ENCODE results near the gene CDH10.

DNA sequence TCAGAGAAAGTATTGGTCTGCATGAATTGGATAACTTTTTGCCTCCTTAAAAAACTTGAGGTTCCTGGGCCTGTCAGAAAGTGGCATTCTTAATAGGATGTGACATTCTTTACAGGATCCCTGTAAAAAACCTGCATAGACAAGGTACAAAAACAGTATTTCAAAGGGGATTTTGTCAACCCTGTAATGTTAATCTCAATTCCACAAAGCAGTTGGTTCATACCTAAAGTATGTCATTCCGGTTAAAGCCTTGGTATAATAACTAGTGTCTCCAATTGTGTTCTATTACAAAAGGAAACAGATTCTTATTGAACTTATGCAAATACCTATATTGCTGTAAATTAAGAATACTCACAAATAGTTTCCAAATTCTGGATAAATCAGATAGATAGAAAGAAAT is 169.7 kb downstream of the CDH10 start:
- TF ChIP-seq CTCF (conservative IDR thresholded peaks at IDR 0.05; ENCODE audit: low read length) (no peak), EZH2phosphoT487 (IDR thresholded peaks at IDR 0.05; ENCODE audit: borderline replicate concordance, low read depth, low read length) (no peak)
